Mesendoderm (in vitro differentiated cells): ENCODE results near the gene PLEKHA8.
"Not testable (repeated sequence)": the region's sequence is repeated elsewhere in the genome, so short reads cannot be mapped to it uniquely, and the experiment has no call there.

ENCODE experiments used
- DNase-seq: peaks from one replicate; pipeline ENCODE4 v3.0.0; 2013
- H2AK5ac ChIP-seq: 2 replicates; pipeline ENCODE4 v1.6.1; 2013; ENCODE audit warnings: low read length, inconsistent platforms
- H2BK120ac ChIP-seq: 2 replicates; pipeline ENCODE4 v1.6.1; 2013; ENCODE audit warnings: low read depth, mild to moderate bottlenecking, low read length, moderate library complexity, mixed read lengths
- H2BK15ac ChIP-seq: replicated peaks from 2 replicates; pipeline ENCODE4 v1.6.1; 2013; ENCODE audit warnings: low read depth, mild to moderate bottlenecking, moderate library complexity
- H2BK5ac ChIP-seq: 2 replicates; pipeline ENCODE4 v1.6.1; 2013; ENCODE audit warnings: low read length, inconsistent platforms
- H3K18ac ChIP-seq: 2 replicates; pipeline ENCODE4 v1.6.1; 2013; ENCODE audit warnings: mild to moderate bottlenecking, low read length, mixed read lengths
- H3K23ac ChIP-seq: one replicate; pipeline ENCODE4 v1.6.1; 2013; ENCODE audit warnings: low read length
- H3K27ac ChIP-seq: 2 replicates; pipeline ENCODE4 v1.5.1; 2013; ENCODE audit warnings: low read depth, mild to moderate bottlenecking, inconsistent platforms, low read length, moderate library complexity
- H3K27me3 ChIP-seq: 2 replicates; pipeline ENCODE4 v1.6.1; 2013; ENCODE audit warnings: low read length, control low read depth, mild to moderate bottlenecking, inconsistent platforms; ENCODE audit not compliant: insufficient read depth, poor library complexity
- H3K36me3 ChIP-seq: 2 replicates; pipeline ENCODE4 v1.6.1; 2013; ENCODE audit warnings: low read length, inconsistent platforms; ENCODE audit not compliant: control insufficient read depth, insufficient read depth
- H3K4ac ChIP-seq: one replicate; pipeline ENCODE4 v1.6.1; 2013; ENCODE audit warnings: low read depth, mild to moderate bottlenecking, low read length, moderate library complexity
- H3K4me1 ChIP-seq: 2 replicates; pipeline ENCODE4 v1.6.1; 2013; ENCODE audit warnings: low read depth, low read length, inconsistent platforms; ENCODE audit not compliant: control insufficient read depth
- H3K4me2 ChIP-seq: 2 replicates; pipeline ENCODE4 v1.6.1; 2013; ENCODE audit warnings: low read length
- H3K4me3 ChIP-seq: 2 replicates; pipeline ENCODE4 v1.5.1; 2013; ENCODE audit warnings: mild to moderate bottlenecking, low read length
- H3K56ac ChIP-seq: one replicate; pipeline ENCODE4 v1.6.1; 2013; ENCODE audit warnings: low read length
- H3K79me1 ChIP-seq: 2 replicates; pipeline ENCODE4 v1.6.1; 2013; ENCODE audit warnings: low read length, inconsistent platforms
- H3K79me2 ChIP-seq: 2 replicates; pipeline ENCODE4 v1.6.1; 2013; ENCODE audit warnings: mild to moderate bottlenecking, low read length; ENCODE audit not compliant: control insufficient read depth, insufficient read depth
- H3K9ac ChIP-seq: 2 replicates; pipeline ENCODE4 v1.6.1; 2013; ENCODE audit warnings: low read length, inconsistent platforms
- H4K5ac ChIP-seq: one replicate; pipeline ENCODE4 v1.6.1; 2013; ENCODE audit warnings: low read length
- H4K8ac ChIP-seq: one replicate; pipeline ENCODE4 v1.6.1; 2013; ENCODE audit warnings: low read depth, mild to moderate bottlenecking, control low read depth, low read length, moderate library complexity
- WGBS: extraction: QIAGEN DNeasy Blood & Tissue Kit; methylation state at CpG from one replicate; pipeline ENCODE4 v1.1.7; 2013; ENCODE audit warnings: low lambda C conversion rate, missing lambda C conversion rate; ENCODE audit not compliant: insufficient coverage; ENCODE audit errors: extremely low coverage; 5-methylcytosine and 5-hydroxymethylcytosine counted together

The PLEKHA8 gene

DNA sequence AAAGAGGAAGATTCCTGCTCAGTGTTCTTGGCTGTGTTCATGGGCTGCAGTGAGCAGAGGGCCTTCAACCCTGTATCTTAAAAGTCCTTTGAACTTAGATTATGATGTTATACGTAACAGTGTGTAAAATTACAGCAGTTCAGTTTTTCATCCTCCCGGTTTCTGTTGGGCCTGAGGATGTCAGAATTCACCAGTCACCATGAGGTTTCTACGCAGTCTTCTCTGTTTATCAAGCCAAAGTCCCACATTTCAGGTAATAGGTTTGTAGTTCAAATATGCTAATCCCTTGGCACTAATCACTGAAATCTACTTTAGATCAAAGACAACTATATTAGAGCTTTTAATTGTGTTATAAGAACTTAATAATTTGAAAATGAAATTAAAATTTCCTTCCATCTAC is 24.9 kb downstream of the PLEKHA8 start:
- WGBS: no CpG with 5 or more reads among the region's 3 CpGs
- Histone ChIP-seq H3K4ac (no peak overlapping the region), H2AK5ac (no peak overlapping the region)

DNA sequence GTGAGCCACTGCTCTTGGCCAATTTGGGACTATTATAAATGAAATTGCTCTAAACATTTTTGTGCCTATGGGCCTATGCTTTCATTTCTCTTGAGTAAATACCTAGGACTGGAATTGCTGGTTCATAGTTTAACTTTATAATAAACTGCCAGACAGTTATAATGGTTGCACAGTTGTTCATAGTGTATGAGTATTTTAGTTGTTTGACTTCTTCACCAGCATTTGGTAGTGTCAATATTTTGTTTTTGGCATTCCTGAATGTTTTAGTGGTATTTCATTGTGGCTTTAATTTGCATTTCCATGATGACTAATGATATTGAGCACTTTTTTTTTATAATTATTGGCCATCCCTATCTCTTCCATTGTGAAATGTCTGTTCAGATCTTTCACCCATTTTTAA is 29.5 kb downstream of the PLEKHA8 start:
- no peak overlapping the region for H3K56ac ChIP-seq
- H3K4me1 ChIP-seq: no peaks in the 10 kb centered on the region
- no peak overlapping the region for H2AK5ac ChIP-seq
- H2BK120ac ChIP-seq: no peak overlapping the region
- no peaks in the 10 kb centered on the region for H3K79me2 ChIP-seq
- no peak overlapping the region for H3K4ac ChIP-seq
- H3K9ac ChIP-seq: no peak overlapping the region
- H3K23ac ChIP-seq: no peak overlapping the region
- H3K27me3 ChIP-seq: no peaks in the 10 kb centered on the region
- no peak overlapping the region for H4K8ac ChIP-seq
- no peaks in the 10 kb centered on the region for H3K79me1 ChIP-seq
- H4K5ac ChIP-seq: no peak overlapping the region
- H2BK15ac ChIP-seq: no peak overlapping the region
- no peak overlapping the region for H3K18ac ChIP-seq
- no peak overlapping the region for H3K27ac ChIP-seq
- DNase-seq: no peak
- H3K36me3 ChIP-seq: no peaks in the 10 kb centered on the region
- H3K4me2 ChIP-seq: no peak overlapping the region
- H3K4me3 ChIP-seq: no peak overlapping the region
- H2BK5ac ChIP-seq: no peak overlapping the region

More for the DNA sequence above, 24.9 kb downstream of the PLEKHA8 start:
- Histone ChIP-seq H3K4me2 (no peak overlapping the region), H3K23ac (no peak overlapping the region), H3K36me3 (no peaks in the 10 kb centered on the region), H3K9ac (no peak overlapping the region), H3K79me2 (no peaks in the 10 kb centered on the region), H3K79me1 (no peaks in the 10 kb centered on the region), H3K56ac (no peak overlapping the region), H2BK15ac (no peak overlapping the region), H3K4me1 (no peaks in the 10 kb centered on the region), H3K4me3 (no peak overlapping the region), H3K18ac (no peak overlapping the region), H3K27me3 (no peaks in the 10 kb centered on the region), H3K27ac (no peak overlapping the region), H2BK5ac (no peak overlapping the region), H4K8ac (no peak overlapping the region), H4K5ac (no peak overlapping the region), H2BK120ac (no peak overlapping the region)
- DNase-seq: no peak

DNA sequence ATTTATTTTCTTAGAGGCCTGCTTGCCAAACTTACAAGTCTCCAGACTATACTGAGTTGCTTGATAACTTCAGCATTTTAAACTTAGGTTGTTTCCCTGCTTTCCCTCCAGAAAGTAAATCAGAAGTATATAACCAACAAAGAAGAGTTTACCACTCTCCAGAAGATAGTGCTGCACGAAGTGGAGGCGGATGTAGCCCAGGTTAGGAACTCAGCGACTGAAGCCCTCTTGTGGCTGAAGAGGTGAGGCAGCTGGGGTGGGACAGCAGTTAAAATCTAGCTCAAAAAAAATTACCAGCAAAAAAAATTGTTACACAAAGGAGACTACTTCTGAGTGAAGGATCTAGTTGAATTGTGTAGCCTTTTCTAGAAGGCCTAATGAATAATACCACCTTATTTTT is 33.6 kb downstream of the PLEKHA8 start:
- H3K4ac ChIP-seq, H4K5ac ChIP-seq, H3K18ac ChIP-seq, H3K56ac ChIP-seq, H2BK120ac ChIP-seq, H3K27ac ChIP-seq, H3K23ac ChIP-seq, H3K9ac ChIP-seq, H3K27me3 ChIP-seq, H2BK15ac ChIP-seq, H2AK5ac ChIP-seq, H3K4me3 ChIP-seq, H3K79me2 ChIP-seq, H3K79me1 ChIP-seq, H3K4me1 ChIP-seq, H3K36me3 ChIP-seq, H4K8ac ChIP-seq, H2BK5ac ChIP-seq, H3K4me2 ChIP-seq: not testable (repeated sequence)
- DNase-seq: peak; percentile 37
- no CpG with 5 or more reads among the region's 3 CpGs for WGBS

DNA sequence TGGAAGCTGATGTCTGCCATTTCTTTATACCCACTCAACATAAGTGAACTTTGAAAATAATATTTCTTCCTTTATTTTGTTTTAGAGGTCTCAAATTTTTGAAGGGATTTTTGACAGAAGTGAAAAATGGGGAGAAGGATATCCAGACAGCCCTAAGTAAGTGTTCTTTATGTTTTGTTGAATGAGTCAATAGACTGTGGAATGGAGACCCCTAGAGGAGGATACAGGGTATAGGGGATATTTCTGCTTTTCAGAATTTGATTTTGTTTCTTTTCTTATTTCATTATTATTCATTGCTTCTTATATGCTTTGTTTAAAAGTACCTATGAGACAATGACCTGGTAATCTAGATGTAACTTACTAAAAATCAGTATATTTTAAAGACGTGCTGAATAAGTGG is 34.4 kb downstream of the PLEKHA8 start:
- peak; percentile 44 for DNase-seq
- Histone ChIP-seq H2BK5ac (no peak overlapping the region), H2BK15ac (no peak overlapping the region), H4K8ac (no peak overlapping the region), H3K4me2 (no peak overlapping the region), H3K27ac (no peak overlapping the region), H2BK120ac (no peak overlapping the region), H3K23ac (no peak overlapping the region), H3K36me3 (peaks cover 2% of the 10 kb centered on the region), H3K27me3 (no peaks in the 10 kb centered on the region), H3K79me1 (no peaks in the 10 kb centered on the region), H3K4me3 (no peak overlapping the region), H3K9ac (no peak overlapping the region), H3K4me1 (no peaks in the 10 kb centered on the region), H3K56ac (no peak overlapping the region), H3K4ac (no peak overlapping the region), H4K5ac (no peak overlapping the region), H2AK5ac (no peak overlapping the region), H3K18ac (no peak overlapping the region), H3K79me2 (no peaks in the 10 kb centered on the region)
- no CpG with 5 or more reads among the region's 1 CpG for WGBS

DNA sequence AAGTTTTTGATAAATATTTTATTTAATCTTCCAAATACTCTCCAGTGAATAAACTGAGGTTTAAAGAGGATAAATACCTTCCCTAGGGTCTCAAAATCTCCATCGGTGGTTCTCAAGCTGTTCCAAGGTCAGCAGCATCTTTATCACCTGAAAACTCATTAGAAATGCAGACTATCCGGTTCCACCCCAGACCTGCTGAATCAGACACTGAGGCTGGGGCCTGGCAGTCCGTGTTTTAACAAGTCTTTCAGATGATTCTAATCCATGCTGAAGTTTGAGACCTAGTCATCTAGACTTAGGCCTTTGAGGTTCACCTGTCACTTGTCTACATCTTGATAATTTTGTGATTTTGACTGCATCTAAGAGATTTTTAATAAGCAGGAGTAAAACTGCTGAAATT is 37.5 kb downstream of the PLEKHA8 start:
- Histone ChIP-seq H3K23ac (no peak overlapping the region), H4K5ac (no peak overlapping the region), H2AK5ac (no peak overlapping the region), H3K56ac (no peak overlapping the region), H3K79me1 (no peaks in the 10 kb centered on the region), H3K4me3 (no peak overlapping the region), H2BK120ac (no peak overlapping the region), H3K4me2 (no peak overlapping the region), H3K4ac (no peak overlapping the region), H3K27me3 (no peaks in the 10 kb centered on the region), H4K8ac (no peak overlapping the region), H3K18ac (no peak overlapping the region), H3K27ac (no peak overlapping the region), H3K36me3 (peaks cover 2% of the 10 kb centered on the region), H3K9ac (no peak overlapping the region), H2BK15ac (no peak overlapping the region), H3K79me2 (no peaks in the 10 kb centered on the region), H3K4me1 (no peaks in the 10 kb centered on the region), H2BK5ac (no peak overlapping the region)
- no CpG with 5 or more reads among the region's 3 CpGs for WGBS
- DNase-seq: no peak

DNA sequence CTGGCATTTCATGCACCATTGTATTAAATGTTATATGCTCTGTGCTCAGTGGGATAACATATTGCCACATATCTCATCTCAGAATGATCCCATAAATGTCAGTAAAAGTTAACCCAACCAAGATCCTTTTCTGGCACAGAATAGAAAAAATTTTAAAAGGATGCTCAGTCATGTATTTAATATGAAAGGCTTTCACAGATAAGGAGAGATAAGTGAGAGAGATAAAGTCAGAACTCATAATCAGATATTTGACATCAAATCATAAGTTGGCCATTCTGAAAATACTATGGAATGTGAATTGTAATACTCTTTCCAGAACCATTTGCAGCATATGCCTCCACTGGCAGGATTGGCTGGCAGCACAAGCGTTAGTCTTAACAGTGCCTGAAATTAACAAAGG is 38.5 kb downstream of the PLEKHA8 start:
- no peak overlapping the region for H3K18ac ChIP-seq
- H4K8ac ChIP-seq: no peak overlapping the region
- no peaks in the 10 kb centered on the region for H3K79me1 ChIP-seq
- H2BK15ac ChIP-seq: no peak overlapping the region
- no peak overlapping the region for H2AK5ac ChIP-seq
- H3K9ac ChIP-seq: no peak overlapping the region
- H2BK5ac ChIP-seq: no peak overlapping the region
- DNase-seq: no peak
- no peak overlapping the region for H2BK120ac ChIP-seq
- no peaks in the 10 kb centered on the region for H3K79me2 ChIP-seq
- no CpG with 5 or more reads among the region's 1 CpG for WGBS
- no peak overlapping the region for H3K4me2 ChIP-seq
- H3K36me3 ChIP-seq: peaks cover 2% of the 10 kb centered on the region
- H3K27me3 ChIP-seq: no peaks in the 10 kb centered on the region
- H3K4me3 ChIP-seq: no peak overlapping the region
- H3K23ac ChIP-seq: no peak overlapping the region
- H3K4me1 ChIP-seq: no peaks in the 10 kb centered on the region
- no peak overlapping the region for H3K56ac ChIP-seq
- no peak overlapping the region for H3K27ac ChIP-seq
- H3K4ac ChIP-seq: no peak overlapping the region
- no peak overlapping the region for H4K5ac ChIP-seq
